HG02885 (cell line): ENCODE measurements around the gene HCK.
"Not testable (repeated sequence)": the region's sequence is repeated elsewhere in the genome, so short reads cannot be mapped to it uniquely, and the experiment has no call there.

ENCODE experiments used
- ATAC-seq: cut with Tn5 transposase; IDR thresholded peaks from one replicate; pipeline ENCODE4 v1.9.1; 2021; ENCODE audit warnings: mild to moderate bottlenecking; ENCODE audit not compliant: unreplicated experiment, poor library complexity

HCK gene

DNA sequence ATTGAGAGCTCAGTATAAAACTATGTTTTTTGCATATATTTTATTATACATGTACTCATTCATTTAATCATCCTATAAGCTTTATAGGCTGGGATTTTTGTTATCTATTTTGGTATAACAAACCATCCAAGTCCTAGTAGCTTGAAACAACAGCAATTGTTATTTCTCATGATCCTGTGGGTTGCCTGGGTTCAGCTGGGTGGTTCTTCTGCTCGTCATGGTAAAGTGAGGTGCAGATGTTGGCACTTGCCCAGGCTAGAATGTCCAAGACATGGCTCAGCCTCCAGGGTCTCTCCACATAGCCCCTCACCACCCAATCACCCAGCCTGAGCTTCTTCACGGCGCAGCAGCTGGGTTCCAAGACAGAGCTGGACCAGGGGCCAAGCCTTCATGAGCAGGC is 36.7 kb downstream of the HCK start:
- no peak for ATAC-seq

DNA sequence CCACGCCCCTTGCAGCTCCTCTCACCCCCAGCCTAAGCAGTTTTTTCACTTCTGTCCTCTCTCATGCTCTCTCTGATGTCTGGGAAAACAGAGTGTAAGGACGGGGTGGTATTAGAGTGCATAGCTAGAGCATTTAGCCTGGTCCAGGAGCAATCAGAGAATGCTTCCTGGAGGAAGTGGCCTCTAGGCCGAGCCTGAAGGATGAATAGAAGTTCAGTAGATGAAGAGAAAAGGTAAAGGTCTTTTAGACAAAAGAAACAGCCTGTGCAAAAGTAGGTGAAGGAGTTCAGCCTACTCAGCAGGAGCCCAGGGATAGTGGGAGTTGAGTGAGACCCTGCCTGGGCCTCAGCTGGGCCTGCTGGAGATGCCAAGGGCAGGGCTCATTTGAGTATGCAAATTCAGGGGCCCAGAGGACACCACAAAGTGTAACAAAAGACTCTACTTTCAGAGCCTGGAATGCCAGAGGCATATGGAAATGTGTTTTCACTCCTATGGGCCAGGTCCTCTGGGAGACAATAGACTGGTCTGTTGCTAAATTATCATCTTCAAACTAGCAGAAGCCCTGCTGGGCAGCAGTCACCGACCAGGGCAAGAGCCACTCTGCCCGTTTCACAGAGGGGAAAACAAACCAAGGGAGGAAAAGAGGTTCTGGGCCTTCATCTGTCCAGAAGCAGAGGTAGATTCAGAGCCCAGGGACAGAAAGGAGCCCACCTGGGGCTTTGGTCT is 37.8 kb downstream of the HCK start:
- ATAC-seq: no peak

DNA sequence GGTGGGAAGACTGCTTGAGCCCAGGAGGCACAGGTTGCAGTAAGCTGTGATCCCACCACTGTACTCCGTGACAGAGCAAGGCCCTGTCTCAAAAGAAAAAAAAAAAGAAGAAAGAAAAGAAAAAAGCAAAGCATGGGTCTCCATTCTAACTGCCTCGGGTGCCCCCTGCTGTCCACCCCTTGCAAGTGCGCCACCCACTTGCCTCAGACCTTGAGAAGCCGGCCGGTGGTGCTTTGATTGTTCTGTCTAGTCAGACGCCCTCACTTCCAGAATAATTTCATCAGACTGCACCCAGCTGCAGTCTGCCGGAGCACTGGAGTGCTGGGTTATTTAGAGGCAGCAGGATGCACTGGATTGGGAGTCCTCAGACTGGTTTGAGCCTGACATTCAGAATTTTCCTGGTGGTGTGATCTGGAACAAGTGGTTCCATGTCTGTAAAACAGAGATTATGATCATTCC is 39.9 kb downstream of the HCK start:
- ATAC-seq: no peak

DNA sequence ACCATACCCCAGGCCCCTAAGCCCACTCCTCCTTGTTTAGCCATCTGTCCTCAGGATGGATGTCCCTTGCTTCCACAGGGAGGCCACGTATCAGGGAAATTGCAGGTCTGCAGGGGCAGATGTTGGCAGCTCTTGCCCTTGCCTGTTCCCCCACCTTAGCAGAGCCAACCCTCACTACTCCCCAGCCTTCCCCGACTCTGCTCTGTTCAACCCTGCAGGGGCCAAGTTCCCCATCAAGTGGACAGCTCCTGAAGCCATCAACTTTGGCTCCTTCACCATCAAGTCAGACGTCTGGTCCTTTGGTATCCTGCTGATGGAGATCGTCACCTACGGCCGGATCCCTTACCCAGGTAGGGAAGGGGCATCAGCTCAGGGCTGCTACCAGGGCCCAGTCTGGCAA is 46.7 kb downstream of the HCK start:
- ATAC-seq: no peak

DNA sequence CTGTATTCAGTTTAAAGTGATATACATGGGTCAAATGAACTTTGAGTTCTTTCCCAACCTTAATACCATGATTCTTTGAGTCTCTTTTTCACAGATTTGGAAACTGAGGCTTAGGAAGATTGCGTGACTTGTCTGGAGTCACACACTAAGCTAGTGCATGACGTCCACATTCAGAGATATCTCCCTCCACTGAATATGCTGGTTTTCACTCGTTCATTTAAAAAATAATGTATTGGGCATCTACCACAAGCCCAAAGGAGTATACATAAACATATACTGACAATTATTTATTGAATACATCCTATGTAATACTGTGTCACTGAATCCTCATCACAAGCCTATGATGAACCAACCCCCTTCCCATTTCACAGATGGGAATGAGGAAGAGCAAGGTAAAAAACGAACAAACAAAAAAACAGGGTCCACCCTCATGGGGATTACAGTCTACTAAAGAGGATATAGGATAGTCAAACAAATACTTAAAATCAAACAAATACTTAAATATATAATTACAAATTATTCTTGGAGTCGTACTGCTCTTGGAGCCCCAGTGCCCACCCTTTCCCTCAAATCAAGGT is 56.9 kb downstream of the HCK start:
- no peak for ATAC-seq

DNA sequence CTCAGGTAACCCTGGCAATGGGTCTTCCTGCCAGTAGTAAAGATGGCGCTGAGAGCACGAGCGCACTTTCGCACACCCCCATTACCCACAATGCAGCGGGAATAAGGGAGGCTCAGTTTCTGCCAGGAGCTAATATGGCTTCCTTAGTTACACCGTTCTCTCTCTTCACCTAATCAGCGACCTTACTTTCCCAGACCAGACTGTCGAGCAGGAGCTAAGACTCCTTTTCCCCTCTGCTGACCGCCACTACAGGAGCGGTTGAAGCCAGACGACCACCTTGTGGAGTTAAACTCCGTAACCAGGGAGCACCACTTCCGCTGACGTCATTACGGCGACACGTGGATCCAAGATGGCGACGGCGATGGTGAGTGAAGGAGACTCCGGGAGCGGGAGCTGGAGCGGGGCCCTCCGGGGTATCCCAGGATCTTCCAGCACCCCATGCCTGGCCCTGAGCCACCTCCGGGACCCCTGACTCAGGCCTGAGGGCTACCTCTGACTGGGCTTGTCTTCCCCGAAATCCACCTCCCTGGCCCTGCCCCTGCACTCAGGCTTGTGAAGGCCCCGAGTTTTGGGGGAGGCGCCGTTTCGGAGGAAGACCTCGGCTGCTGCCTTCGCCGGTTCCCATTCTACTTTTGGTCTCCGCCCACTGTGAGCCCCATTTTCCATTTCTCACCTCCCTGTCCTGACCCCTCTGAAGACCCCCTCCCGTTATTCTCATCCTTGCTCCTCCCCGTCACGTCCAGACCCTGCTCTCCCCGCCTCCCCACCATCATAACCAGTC is 57.5 kb downstream of the HCK start, which contains the start of gene TM9SF4:
Gene TM9SF4 (plus strand): TSS at position 323 of the 781 bp plus-strand sequence. CDS start 27 bp downstream, at position 350.
- ATAC-seq: peak; percentile 85

DNA sequence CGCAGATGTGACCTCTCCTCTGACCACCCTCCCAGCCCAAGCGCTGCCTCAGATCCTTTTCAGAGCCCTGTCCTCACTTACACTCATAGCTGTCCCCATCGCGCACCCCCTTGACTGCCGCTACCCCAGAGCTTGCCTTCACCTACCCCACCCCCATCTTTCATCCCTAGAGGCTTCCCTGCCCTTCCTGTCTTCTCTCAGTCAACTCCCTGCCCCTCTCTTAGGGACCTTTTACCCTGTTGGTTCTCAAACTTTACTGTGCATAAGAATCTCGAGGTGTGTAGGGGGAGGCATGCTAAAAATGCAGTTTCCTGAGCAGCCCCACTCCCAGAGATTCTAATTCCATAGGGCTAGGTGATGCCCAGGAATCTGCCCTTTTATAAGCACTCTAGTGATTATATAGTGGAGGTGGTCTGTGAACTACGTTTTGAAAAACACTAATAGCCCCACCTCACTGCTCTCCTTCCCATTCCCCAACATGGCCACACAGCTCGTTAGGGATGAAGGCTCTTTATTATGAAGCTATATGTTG is 58.2 kb downstream of the HCK start:
- no peak for ATAC-seq

DNA sequence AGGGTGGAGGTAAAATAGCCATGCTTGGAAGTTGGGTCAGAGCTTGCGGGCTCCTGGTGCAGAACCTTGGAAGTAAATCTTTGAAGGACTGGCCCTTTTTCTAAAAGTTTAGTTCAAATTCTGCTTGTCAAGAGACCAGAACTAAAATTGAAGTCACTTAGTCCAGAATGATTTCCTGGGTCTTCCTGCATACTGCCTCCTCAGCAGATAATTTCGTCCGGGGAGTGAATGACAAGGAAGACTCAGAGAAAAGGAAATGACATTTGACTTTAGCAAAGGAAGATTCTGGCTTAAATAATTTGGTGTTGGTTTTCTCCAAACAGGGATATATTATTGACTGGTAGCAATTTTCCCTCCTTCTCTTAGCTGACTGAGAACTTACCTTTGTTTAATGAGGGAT is 58.7 kb downstream of the HCK start:
- no peak for ATAC-seq

DNA sequence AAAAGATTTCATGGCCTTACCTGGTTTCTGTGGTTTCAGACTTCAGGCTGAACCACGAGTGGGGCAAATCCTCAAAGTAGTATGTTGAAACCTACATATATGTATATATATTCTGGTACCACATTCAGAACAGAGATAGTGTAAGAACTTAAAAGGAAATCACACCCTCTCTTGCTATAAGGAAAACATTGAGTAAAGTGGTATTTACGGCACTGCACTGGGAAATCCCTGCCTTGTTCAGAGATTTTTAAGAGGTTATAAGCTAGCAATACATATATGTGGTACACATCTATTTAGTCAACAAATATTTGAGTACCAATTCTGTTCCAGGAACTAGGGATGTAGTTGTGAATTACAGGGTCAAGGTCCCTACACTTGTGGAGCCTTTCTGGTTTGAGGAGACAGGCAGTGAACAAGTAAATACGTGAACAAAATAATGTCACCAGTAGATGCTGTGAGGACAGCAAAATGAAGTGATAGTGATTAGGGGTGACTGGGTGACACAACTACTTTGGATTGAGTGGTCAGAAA is 59.2 kb downstream of the HCK start:
- no peak for ATAC-seq

DNA sequence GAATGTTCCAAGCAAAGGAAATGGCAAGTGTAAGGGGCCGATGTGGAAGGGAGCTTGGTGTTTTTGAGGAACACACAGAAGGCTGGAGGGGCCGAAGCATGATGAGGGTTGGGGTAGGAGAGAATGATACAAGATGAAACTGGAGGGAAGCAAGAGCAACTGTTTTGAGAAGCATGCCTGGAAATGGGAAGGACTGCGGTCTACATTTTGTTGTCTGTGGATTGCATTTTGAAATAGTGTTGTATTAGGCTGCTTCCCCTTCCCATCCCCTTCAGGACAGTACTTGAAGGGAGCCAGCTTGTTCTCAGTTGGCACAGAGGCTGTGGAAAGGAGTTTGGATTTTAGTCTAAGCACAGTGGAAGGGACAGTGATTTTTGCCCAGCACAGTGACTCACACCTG is 59.7 kb downstream of the HCK start:
- no peak for ATAC-seq

DNA sequence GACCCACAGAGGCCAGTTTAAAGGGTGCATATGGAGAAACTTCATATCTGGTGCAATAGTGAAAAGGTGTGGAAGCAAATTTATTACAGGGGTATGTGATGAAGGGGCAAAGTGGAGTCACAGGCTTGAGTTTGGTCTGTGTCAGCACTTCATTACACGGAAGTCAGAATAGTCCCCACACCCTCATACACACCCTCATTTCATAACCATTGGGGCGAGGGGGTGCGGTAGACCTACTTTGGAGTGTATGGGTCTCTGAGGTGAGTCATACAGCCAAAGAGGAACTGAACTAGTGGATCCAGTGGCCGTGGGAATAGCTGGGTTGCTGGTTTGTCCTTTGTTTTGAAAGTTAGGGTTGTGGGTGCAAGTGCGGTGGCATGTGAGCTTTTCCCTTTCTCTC is 60.8 kb downstream of the HCK start:
- ATAC-seq: no peak

DNA sequence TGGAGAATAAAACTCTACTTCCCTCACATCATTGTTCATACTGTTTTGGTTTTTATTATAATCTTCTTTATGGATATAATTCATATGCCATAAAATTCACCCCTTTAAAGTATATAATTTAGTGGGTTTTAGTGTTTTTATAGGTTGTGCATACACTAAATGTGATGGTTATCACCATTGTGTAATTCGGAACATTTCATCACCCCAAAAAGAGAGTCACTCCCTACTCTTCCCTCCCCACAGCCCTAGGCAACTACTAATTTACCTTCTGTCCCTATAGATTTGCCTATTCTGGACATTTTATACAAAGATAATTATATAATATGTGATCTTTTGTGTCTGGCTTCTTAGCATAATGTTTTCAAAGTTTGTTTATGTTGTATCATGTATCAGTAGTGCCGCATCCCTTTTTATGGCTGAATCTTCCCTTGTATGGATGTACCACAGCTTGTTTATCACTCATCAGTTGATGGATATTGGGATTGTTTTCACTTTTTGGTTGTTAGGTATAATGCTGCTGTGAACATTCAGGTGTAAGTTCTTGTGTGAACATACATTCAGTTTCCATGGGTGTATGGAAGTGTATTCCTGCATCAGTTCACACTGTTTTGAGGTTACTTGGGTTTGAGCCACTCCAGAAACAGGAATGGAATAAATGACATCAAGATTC is 61.7 kb downstream of the HCK start:
- no peak for ATAC-seq

DNA sequence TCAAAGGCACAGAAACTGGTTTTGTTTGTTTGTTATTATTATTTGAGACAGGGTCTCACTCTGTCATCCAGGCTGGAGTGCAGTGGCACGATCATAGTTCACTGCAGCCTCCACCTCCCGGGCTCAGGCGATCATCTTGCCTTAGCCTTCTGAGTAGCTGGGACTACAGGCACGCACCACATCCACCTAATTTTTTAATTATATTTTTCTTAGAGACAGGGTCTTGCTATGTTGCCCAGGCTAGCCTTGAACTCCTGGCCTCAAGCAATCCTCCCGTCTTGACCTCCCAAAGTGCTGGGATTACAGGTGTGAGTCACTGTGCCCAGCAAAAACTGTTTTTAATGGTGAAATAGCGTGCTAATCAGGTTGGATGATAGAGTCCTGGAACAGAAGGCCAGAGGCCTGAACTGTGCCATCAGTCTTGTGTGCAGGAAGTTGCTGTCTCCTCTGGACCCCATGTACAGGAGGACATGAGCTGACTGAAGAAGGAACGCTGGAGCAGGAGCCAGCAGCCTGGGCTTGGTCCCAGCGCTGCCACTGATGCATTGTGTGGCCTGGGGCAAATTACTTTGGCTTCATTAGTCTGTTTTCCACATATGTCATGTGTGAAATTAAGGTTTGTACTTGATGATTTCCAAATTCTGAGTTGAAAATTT is 62.4 kb downstream of the HCK start:
- ATAC-seq: no peak

DNA sequence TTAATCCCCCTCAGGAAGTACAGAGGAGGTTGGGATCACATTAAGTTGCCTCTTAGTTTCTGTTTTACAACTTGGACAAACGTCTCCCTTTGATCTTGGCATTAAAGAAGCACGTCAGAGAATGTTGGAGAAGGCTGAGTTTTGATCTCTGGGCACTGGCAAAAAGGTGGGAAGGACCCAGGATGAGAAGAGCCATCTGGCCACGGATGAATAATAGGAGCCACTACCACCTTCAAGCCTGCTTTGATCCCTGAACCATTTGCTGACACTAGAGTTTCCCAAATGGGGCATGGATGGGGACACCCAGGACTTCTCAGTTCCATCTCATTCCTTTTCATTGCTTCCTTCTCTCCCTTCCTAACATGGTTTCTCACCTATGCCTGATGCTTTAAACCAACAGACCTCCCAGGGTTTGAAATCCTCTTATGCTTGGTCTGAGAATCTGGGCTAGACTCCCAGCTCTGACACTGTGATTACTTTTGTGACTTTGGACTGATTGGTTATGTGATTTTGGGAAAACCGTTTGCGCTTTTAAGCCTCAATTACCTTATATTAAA is 63.2 kb downstream of the HCK start:
- ATAC-seq: no peak

DNA sequence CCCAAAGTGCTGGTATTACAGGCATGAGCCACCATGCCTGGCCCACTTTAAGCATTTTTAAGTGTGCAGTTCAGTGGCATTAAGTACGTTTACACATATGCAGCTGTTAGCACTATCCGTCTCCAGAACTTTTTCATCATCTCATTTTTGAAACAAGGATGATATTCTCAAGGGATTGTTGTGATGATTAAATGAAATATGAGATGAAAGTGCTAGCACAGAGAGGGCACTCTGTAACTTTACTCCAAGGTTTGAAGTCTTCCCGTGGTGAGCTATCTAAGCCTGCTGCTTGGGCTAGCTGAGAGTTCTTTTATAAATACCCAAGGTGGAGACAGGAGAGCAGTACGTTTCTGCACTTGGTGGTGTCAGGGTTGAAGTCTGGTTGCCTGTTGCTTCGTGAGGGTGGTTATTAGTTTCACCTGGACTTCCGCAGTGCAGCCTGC is 64.1 kb downstream of the HCK start:
- ATAC-seq: no peak

DNA sequence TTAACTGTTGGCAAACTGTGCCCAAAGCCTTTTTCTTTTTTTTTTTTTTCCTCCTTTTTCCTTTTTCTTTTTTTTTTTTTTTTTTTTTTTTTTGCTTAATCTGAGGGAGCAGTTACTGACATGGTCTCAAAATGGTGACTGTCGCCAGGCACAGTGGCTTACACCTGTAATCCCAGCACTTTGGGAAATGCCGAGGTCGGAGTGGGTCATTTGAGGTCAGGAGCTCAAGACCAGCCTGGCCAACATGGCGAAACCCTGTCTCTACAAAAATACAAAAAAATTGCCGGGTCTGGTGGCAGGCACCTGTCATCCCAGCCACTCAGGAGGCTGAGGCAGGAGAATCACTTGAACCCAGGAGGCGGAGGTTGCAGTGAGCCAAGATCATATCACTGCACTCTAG is 64.8 kb downstream of the HCK start:
- not testable (repeated sequence) for ATAC-seq

DNA sequence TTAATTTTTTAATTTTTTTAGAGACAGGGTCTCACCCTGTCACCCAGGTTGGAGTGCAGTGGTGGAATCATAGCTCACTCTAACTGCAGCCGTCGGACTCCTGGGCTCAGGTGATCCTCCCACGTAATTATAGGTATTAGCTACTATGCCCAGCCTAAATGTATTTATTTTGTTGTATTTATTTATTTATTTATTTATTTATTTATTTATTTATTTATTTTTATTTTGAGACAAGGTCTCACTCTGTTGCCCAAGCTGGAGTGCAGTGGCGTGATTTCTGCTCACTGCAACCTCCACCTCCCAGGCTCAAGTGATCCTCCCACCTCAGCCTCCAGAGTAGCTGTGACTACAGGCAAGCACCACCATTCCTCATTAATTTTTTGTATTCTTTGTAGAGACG is 66.4 kb downstream of the HCK start:
- not testable (repeated sequence) for ATAC-seq

DNA sequence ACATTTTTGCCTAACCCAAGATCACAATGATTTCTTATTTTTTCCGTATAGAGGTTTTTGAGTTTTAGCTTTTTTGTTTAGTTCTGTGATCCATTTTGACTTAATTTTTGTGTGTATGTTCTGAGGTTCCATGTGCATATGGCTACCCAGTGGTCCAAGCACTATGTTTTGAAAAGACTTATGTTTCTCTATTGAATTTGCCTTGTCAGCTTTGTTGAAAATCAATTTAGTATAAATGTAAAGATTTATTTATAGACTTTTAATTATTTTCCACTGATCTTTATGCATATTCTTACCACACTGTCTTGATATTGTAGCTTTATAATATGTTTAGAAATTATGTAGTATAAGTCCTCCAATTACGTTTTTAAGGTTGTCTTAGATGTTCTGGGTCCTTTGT is 67.7 kb downstream of the HCK start:
- ATAC-seq: no peak

DNA sequence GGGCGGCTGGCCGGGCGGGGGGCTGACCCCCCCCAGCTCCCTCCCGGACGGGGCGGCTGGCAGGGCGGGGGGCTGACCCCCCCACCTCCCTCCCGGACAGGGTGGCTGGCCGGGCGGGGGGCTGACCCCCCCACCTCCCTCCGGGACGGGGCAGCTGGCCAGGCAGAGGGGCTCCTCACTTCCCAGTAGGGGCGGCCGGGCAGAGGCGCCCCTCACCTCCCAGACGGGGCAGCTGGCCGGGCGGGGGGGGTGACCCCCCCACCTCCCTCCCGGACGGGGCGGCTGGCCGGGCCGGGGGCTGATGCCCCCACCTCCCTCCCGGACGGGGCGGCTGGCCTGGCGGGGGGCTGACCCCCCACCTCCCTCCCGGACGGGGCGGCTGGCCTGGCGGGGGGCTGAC is 69.9 kb downstream of the HCK start:
- not testable (repeated sequence) for ATAC-seq
